B cell (primary cell): ENCODE data around the gene PRM1. TPM values are rescaled to one million over a fixed set of nuclear protein-coding genes. Genes with fewer than 3 reads are reported as not detected.
"Not testable (repeated sequence)": the region's sequence is repeated elsewhere in the genome, so short reads cannot be mapped to it uniquely, and the experiment has no call there.

Experiments used
- ATAC-seq: fragments of 200-7000 bp; cut with Tn5 transposase; one replicate; pipeline ENCODE4 v1.10.0; 2021; ENCODE audit warnings: low read depth, mild to moderate bottlenecking, moderate number of reproducible peaks, moderate library complexity
- CTCF ChIA-PET: fragments of 350-600 bp; sonication (Branson Sonifier 250); formaldehyde crosslinking; loops from one replicate; lab custom pipeline; 2021; ENCODE audit warnings: antibody characterized with exemption, inconsistent platforms; lab: Charles Lee
- POLR2A ChIA-PET: fragments of 350-600 bp; sonication (Branson Sonifier 250); formaldehyde crosslinking; loops from one replicate; lab custom pipeline; 2021; ENCODE audit warnings: antibody characterized with exemption; lab: Charles Lee
- DNase-seq: peaks from one replicate; pipeline ENCODE4 v3.0.0; 2013
- H2AFZ ChIP-seq: 2 replicates; pipeline ENCODE4 v1.6.1; 2012; ENCODE audit warnings: mild to moderate bottlenecking, low read depth, low read length; ENCODE audit not compliant: insufficient read depth, poor library complexity, severe bottlenecking
- H3K27ac ChIP-seq, 2 donors: 1 replicate in 1 of 2; 2 replicates in 1 of 2; pipeline ENCODE4 v1.5.1; 2012 to 2013; ENCODE audit warnings: low read length in 2 of 2, mild to moderate bottlenecking in 2 of 2, moderate library complexity in 1 of 2
- H3K27me3 ChIP-seq, 4 experiments: fragments of 200-600 bp in 1 of 4; sonication (generic) in 1 of 4; replicated peaks in 1 of 4; 1 replicate in 2 of 4; 2 replicates in 2 of 4; pipeline versions ENCODE4 v1.6.1 to v1.7.0; 2013 to 2016; ENCODE audit warnings: low read length in 3 of 4, mild to moderate bottlenecking in 2 of 4, mixed read lengths in 1 of 4, moderate library complexity in 1 of 4; ENCODE audit not compliant: insufficient read depth in 4 of 4, control insufficient read depth in 3 of 4; ENCODE audit errors: control extremely low read depth in 1 of 4
- H3K36me3 ChIP-seq, 2 experiments: replicated peaks in 1 of 2; 1 replicate in 1 of 2; 2 replicates in 1 of 2; pipeline versions ENCODE4 v1.6.1 to v1.7.1; 2013; ENCODE audit warnings: low read length in 1 of 2; ENCODE audit not compliant: insufficient read depth in 2 of 2, control insufficient read depth in 1 of 2; ENCODE audit errors: control extremely low read depth in 1 of 2, extremely low read depth in 1 of 2
- H3K4me1 ChIP-seq, 2 donors: fragments of 200-600 bp in 1 of 2; sonication (generic) in 1 of 2; 1 replicate in 1 of 2; 2 replicates in 1 of 2; pipeline versions ENCODE4 v1.5.1 to v1.6.1; 2013 to 2017; ENCODE audit warnings: low read length in 2 of 2; ENCODE audit not compliant: control insufficient read depth in 2 of 2, insufficient read depth in 2 of 2
- H3K4me2 ChIP-seq: replicated peaks from 2 replicates; pipeline ENCODE3; 2012; ENCODE audit warnings: mild to moderate bottlenecking, low read depth, low read length; ENCODE audit not compliant: poor library complexity, severe bottlenecking
- H3K4me3 ChIP-seq, 5 experiments: fragments of 200-600 bp in 1 of 5; sonication (generic) in 1 of 5; 1 replicate in 3 of 5; 2 replicates in 2 of 5; pipeline versions ENCODE4 v1.5.1 to v1.7.0; 2011 to 2016; ENCODE audit warnings: low read length in 4 of 5, mild to moderate bottlenecking in 4 of 5, low read depth in 2 of 5, control low read depth in 1 of 5, moderate library complexity in 1 of 5; ENCODE audit not compliant: insufficient read depth in 1 of 5; ENCODE audit errors: control extremely low read depth in 1 of 5, extremely low read depth in 1 of 5
- H3K79me2 ChIP-seq: fragments of 200-600 bp; sonication (generic); one replicate; pipeline ENCODE4 v1.6.0; 2016; ENCODE audit warnings: low read length; ENCODE audit not compliant: control insufficient read depth, insufficient read depth
- H3K9ac ChIP-seq: fragments of 200-600 bp; sonication (generic); 2 replicates; pipeline ENCODE4 v1.6.1; 2017; ENCODE audit warnings: mild to moderate bottlenecking, low read length, moderate library complexity
- H3K9me3 ChIP-seq, 3 donors: one replicate each; pipeline versions ENCODE4 v1.6.1 to v1.7.1; 2013; ENCODE audit warnings: low read length in 2 of 3; ENCODE audit not compliant: control insufficient read depth in 2 of 3, insufficient read depth in 1 of 3; ENCODE audit errors: control extremely low read depth in 1 of 3
- H4K20me1 ChIP-seq: 2 replicates; pipeline ENCODE4 v1.6.0; 2012; ENCODE audit warnings: mild to moderate bottlenecking, low read length; ENCODE audit not compliant: insufficient read depth, control insufficient read depth, poor library complexity, severe bottlenecking
- H3K27ac Mint-ChIP-seq: one replicate; pipeline ENCODE4 v1.8.0; 2021; ENCODE audit warnings: mixed read lengths
- H3K27me3 Mint-ChIP-seq: one replicate; pipeline ENCODE4 v1.8.0; 2021; ENCODE audit warnings: mixed read lengths
- H3K4me1 Mint-ChIP-seq: one replicate; pipeline ENCODE4 v1.8.0; 2021; ENCODE audit warnings: mixed read lengths
- H3K4me3 Mint-ChIP-seq: one replicate; pipeline ENCODE4 v1.8.0; 2021; ENCODE audit warnings: mixed read lengths
- H3K9me3 Mint-ChIP-seq: one replicate; pipeline ENCODE4 v1.8.0; 2022; ENCODE audit warnings: mixed read lengths; ENCODE audit not compliant: insufficient read depth
- EZH2 ChIP-seq: IDR thresholded peaks from 2 replicates; pipeline ENCODE4 v1.6.1; 2012; ENCODE audit warnings: borderline replicate concordance, low read depth, mild to moderate bottlenecking, moderate library complexity, low read length; ENCODE audit not compliant: insufficient read depth, poor library complexity, severe bottlenecking
- WGBS: methylation state at CpG from one replicate; pipeline ENCODE4 v1.1.5; 2013; ENCODE audit warnings: missing lambda C conversion rate; ENCODE audit not compliant: insufficient coverage; 5-methylcytosine and 5-hydroxymethylcytosine counted together
- intact Hi-C: fragments of 100-400 bp; cut with micrococcal nuclease; formaldehyde crosslinking; loops from one replicate; pipeline ENCODE4 v1.10.0; 2022
- polyA plus RNA-seq: library from polyadenylated mRNA; depleted of rRNA; stranded (reverse); fragments of >200 nt; gene quantifications from 2 replicates; pipeline ENCODE4 v1.2.3, GENCODE V29; 2012
- total RNA-seq, 2 donors: library from RNA; stranded (reverse); fragments of 120-200 nt in 1 of 2; gene quantifications; 1 replicate in 1 of 2; 2 replicates in 1 of 2; pipeline versions ENCODE4 v1.2.3 to v1.2.4, GENCODE V29; 2013 to 2022
- TF ChIP-seq, protein P1 (sequence below): fragments of 200-600 bp; IDR thresholded peaks from one replicate; pipeline ENCODE4 v1.8.0; 2022; ENCODE audit warnings: antibody characterized with exemption, mild to moderate bottlenecking

Gene PRM1
- total and polyA plus RNA-seq, 2 donors (not counting 1 experiment from before 2014, with no cell fraction given), result not detected

DNA sequence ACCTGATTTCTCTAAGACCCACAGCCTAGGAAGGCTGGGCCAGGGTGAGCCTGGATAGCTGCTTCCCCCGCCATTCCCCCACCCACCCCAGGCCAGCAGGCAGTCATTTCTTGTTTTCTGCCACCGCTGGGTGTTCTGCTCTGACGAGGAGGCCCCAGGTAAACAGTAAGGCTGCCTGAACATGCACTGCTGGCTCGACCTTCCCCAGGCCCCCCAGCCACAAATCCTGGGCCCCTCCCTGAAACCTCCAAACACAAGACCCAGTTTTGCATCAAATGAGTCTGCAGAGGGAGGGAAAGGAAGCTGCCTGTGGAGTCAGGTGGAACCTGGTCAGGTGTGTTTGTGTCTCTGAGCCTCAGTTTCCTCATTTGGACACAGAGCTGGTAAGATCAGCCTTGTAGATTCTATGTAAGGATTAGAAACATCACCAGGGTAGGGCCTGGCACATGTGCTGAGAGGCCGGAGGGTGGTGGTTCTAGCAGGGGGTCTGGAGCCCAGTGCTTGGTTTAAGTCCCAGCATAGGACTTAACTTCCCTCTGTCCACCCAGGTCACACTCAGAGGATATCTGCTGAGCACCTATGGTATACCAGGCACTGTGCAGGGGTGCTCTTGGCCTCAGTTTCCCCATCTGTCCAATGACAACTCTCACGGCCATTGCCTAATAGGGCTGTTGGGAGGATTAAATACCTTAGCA, 18.9 kb upstream of the PRM1 start:
- POLR2A ChIA-PET, result interaction anchor here (2.6 to 4.5 kb wide), 4 partner anchors 10 to 47 kb away, joined by 11 to 118 read pairs (median 46); partner anchors contain the start of gene SOCS1
- no peaks in the 10 kb centered on the region for H3K79me2 ChIP-seq

DNA sequence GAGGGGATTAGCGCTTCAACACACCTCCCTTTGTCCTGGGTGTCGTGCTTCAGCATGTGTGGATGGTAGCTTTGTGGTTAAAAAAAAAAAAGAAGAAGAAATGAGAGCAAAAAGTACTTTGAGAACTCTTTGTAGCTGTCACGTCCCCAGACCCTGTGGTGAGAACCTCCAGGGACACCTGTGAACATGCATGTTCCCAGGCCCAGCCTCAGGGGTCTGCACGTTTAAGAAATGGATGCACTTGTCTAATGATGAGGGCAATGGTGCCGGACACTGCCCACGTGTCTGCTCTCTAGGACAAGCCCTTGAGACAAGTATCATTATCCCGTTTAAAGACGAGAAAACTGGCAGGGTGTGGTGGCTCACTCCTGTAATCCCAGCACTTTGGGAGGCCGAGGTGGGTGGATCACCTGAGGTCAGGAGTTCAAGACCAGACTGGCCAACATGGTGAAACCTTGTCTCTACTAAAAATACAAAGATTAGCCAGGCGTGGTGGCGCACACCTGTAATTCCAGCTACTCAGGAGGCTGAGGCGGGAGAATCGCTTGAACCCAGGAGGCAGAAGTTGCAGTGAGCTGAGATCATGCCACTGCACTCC, 17.9 kb upstream of the PRM1 start:
- H3K79me2 ChIP-seq, H3K9me3 ChIP-seq, H3K4me3 ChIP-seq, H3K27me3 ChIP-seq, ATAC-seq, H3K27me3 Mint-ChIP-seq, H3K9ac ChIP-seq, H4K20me1 ChIP-seq, H3K9me3 Mint-ChIP-seq, H2AFZ ChIP-seq, intact Hi-C loops, H3K36me3 ChIP-seq, H3K27ac ChIP-seq: not testable (repeated sequence)
- POLR2A ChIA-PET, result interaction anchor here (0.6 to 4.5 kb wide), 12 partner anchors 11 to 533 kb away, joined by 3 to 118 read pairs (median 12); partner anchors contain the start of gene SOCS1
- peaks cover 55 to 60% of the 10 kb centered on the region in 2 donors for H3K4me1 ChIP-seq
- H3K4me3 Mint-ChIP-seq, result peak overlapping the region; percentile 48
- DNase-seq, result peak; percentile 46
- H3K4me2 ChIP-seq, result peak overlapping the region; percentile 76
- 50% methylated on average over 8 of the region's 13 CpGs for WGBS
- peak overlapping the region; percentile 75 for H3K27ac Mint-ChIP-seq
- CTCF ChIA-PET, result interaction anchor here (0.6 to 4.3 kb wide), 16 partner anchors 12 to 345 kb away, joined by 3 to 136 read pairs (median 14); partner anchors contain the start of genes RMI2 and SOCS1
- peaks cover 61% of the 10 kb centered on the region for H3K4me1 Mint-ChIP-seq

More for the DNA sequence above, 18.9 kb upstream of the PRM1 start:
- 14% methylated on average over 5 of the region's 6 CpGs for WGBS
- intact Hi-C loops, result no loop called here
- H3K4me1 Mint-ChIP-seq, result peaks cover 59% of the 10 kb centered on the region
- no peaks in the 10 kb centered on the region for H3K27me3 ChIP-seq
- peak overlapping the region; percentile 34 for H3K4me2 ChIP-seq
- H3K27ac Mint-ChIP-seq, result peak overlapping the region; percentile 81
- ATAC-seq (no peak), DNase-seq (no peak)
- H3K9ac ChIP-seq, result no peak overlapping the region
- no peak overlapping the region for H2AFZ ChIP-seq
- H3K36me3 ChIP-seq, result no peaks in the 10 kb centered on the region
- peak overlapping the region; percentile 37 for H3K4me3 Mint-ChIP-seq
- H3K4me3 ChIP-seq, result no peak overlapping the region
- no peak overlapping the region for H3K27ac ChIP-seq
- H3K9me3 Mint-ChIP-seq, result no peaks in the 10 kb centered on the region
- CTCF ChIA-PET, result interaction anchor here (1.0 to 4.3 kb wide), 5 partner anchors 11 to 351 kb away, joined by 3 to 136 read pairs (median 120); partner anchors contain the start of gene SOCS1
- peaks cover 48 to 53% of the 10 kb centered on the region in 2 donors for H3K4me1 ChIP-seq
- no peak for TF ChIP-seq EZH2
- TF ChIP-seq, protein P1, sequence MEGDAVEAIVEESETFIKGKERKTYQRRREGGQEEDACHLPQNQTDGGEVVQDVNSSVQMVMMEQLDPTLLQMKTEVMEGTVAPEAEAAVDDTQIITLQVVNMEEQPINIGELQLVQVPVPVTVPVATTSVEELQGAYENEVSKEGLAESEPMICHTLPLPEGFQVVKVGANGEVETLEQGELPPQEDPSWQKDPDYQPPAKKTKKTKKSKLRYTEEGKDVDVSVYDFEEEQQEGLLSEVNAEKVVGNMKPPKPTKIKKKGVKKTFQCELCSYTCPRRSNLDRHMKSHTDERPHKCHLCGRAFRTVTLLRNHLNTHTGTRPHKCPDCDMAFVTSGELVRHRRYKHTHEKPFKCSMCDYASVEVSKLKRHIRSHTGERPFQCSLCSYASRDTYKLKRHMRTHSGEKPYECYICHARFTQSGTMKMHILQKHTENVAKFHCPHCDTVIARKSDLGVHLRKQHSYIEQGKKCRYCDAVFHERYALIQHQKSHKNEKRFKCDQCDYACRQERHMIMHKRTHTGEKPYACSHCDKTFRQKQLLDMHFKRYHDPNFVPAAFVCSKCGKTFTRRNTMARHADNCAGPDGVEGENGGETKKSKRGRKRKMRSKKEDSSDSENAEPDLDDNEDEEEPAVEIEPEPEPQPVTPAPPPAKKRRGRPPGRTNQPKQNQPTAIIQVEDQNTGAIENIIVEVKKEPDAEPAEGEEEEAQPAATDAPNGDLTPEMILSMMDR, result no peak
- H3K27me3 Mint-ChIP-seq, result no peaks in the 10 kb centered on the region
- H4K20me1 ChIP-seq, result no peaks in the 10 kb centered on the region
- no peaks in the 10 kb centered on the region for H3K9me3 ChIP-seq
